ENCODE data around the gene PAXX.
"Not testable (repeated sequence)": the region's sequence is repeated elsewhere in the genome, so short reads cannot be mapped to it uniquely, and the experiment has no call there.

Gene PAXX

DNA sequence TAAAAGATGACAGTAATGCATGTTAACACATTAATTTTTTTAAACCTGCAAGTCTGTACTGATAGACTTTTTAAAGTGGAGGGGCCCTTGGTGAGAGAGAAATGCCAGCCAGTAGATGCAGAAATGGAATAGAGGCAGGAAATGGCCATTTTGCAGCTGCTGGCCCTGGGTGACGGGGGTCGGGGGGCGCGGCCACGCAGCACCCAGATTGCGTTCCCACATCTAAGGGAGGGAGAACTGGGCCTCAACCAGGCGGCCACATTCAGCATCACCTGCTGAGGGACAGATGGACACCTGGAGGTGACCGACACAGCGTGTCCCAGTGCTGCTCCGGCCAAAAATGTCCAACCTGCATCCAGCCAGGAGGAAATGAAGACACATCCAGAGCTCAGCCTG lies 10.4 kb downstream of the PAXX start:
- DNase-seq (ENCODE audit: low spot score): no peak

DNA sequence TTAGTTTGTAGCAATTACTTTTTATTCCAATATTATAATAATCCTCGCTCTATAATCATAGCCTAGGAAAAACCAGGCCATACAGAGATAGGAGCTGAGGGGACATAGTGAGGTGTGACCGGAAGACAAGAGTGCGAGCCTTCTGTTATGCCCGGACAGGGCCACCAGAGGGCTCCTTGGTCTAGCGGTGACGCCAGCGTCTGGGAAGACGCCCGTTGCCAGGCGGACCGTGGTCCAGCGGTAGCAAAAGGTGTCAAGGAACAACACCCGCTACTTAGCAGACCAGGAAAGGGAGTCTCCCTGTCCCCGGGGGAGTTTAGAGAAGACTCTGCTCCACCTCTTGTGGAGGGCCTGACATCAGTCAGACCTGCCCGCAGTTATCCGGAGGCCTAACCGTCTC lies 12.1 kb downstream of the PAXX start:
- DNase-seq (ENCODE audit: low spot score): not testable (repeated sequence)

DNA sequence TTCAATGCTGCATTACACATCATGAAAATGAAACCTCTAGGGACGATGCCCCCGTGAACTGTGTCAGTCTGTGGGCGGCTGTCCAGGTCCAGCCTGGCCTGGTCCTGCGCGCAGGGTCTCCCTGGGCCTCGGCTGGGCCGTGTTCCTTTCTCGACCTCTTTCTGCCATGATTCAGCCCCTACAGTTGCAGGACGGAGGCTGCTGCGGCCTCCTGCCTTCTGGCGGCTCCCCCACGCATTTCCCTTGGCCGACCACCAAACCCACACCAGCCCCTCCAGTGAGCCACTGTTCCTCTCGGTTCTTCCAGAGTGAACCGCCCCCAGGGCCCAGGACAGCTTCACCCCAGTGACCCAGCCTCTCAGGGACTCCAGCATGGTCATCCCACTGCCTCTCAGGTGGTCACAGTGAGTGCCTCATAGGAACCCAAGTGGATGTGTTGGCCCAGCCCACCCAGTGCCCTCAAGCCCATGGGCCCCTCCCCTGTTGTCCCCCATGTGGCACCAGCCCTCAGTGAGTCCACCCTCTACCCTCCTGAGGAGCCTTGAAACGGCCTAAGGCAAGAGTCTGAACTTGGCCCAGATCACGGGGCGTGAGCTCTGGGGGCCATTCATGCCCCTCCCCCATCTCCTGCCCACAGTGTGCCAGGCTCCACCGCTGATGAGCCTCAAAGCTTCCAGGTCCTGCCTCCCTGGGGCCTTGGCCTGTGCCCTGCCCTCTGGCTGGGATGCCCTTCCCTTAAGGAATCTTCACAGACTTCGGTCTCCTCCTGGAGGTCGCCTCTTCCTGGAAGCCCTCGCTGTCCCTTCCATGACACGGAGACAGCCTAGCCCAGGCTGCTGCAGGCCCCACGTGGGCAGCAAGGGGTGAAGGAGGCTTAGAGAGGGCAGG lies 14.1 kb downstream of the PAXX start:
- DNase-seq (ENCODE audit: low spot score): no peak

DNA sequence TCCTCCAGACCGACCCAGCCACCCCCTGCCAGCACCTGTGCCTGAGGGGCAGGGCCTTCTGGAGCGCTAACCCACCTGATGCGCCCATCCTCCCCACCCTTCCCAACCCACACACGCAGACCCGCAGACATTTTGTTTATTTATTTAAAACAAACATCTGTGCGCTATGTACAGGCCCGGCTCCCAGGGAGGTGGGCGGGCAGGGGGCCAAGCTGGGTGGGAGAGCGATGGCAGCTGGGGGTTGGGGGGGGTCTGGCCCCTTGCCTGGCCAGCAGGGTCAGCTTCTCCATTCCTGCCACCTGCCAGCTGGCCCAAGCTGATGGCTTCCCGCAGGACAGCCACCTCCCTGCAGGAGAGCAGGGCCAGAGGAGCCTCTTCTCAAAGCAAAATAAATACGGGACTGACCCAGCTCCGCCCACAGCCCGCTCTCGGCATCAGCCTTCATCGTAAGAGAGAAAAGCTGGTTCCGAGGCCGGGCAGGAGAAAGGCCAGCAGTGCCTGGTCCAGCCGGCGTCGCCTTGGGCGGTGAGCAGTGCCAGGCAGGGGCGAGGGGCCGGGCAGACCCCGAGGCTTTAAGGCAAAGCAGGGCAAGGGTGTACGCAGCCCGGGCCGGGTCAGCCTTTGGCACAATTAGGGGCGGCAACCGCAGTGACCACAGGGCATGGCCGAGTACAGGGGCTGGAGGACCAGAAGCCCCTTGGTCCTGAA lies 15.0 kb downstream of the PAXX start:
- peak; percentile 59 for DNase-seq (ENCODE audit: low spot score)

- no peak for DNase-seq (ENCODE audit: low spot score)
These were observed 15.6 kb downstream of the PAXX start for GRCh38 chr9:137007816-137008270.

GRCh38 chr9:137008312-137008711 lies 16.1 kb downstream of the PAXX start:
- no peak for DNase-seq (ENCODE audit: low spot score)

GRCh38 chr9:137009217-137009616 lies 17.0 kb downstream of the PAXX start:
- no peak for DNase-seq (ENCODE audit: low spot score)

DNA sequence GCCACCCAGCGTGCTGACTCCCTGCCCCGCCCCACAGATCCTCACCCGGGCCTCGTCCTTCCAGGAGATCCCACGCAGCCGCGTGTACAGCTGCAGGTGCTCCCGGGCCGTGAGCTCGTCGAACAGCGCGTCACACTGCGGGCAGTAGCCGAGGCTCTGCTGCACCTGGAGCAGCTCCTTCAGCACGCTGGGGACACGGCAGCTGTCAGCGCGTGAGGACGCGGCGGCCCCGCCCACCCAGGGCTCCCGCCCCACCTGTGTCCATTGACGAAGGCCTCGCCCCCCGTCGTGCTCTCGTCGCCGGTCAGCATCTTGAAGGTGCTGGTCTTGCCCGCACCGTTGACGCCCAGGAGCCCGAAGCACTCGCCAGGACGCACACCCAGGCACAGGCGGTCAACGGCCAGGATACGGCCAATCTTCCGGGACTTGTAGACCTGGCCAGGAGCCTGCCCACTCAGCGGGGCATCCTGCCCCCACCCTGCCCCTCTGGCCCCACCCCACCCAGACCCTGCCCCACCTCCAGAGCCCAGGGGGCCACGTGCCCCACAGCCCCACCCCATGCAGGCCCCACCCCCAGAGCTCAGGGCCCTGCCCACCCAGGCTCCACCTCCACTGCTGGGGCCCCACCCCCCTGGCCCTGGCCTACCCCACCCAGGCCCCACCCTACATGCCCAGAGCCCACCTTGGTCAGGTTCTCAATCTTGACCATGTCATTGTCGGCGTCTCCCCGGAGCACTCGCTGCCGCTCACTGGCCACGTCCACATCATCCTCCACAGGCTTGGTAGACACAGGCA lies 17.9 kb downstream of the PAXX start:
- DNase-seq (ENCODE audit: low spot score): no peak

- no peak for DNase-seq (ENCODE audit: low spot score)
These were observed 18.9 kb downstream of the PAXX start for GRCh38 chr9:137011156-137011555.

DNA sequence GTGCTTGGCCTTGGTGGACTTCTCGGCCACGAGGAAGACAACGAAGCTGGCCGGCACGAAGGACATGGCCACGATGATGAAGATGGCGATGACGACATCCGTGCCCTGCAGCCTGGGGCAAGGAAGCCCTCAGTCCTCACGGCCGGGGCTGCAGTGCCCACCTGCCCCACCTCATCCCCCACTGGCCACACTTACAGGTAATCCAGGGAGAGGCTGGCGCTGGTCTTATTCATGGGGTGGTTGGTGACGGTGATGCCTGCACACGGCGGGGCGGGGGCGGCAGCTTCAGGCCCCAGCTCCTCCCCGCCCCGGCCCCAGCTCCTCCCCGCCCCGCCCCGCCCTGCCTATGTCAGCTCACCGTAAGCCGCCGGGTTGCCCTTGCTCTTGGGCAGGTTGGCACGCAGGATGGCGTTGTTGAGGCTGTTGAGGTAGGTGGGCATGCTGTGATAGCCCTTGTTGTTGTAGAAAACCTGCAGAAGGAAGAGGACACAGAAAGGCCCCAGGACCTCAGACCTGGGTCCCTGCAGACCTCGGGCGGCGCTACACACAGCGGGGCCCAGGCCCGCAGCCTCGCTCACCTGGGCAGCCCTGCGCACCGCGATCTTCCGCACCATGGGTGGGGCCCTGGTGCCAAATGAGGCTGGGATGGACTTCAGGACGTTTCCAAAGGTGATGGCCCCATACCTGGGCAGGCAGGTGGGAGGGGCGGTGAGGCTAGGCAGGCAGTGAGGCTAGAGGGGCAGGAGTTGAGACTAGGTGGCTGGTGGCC lies 19.9 kb downstream of the PAXX start:
- no peak for DNase-seq (ENCODE audit: low spot score)

- DNase-seq (ENCODE audit: low spot score): no peak
These were observed 20.7 kb downstream of the PAXX start for GRCh38 chr9:137012694-137013570.

- DNase-seq (ENCODE audit: low spot score): no peak
These were observed 21.3 kb downstream of the PAXX start for GRCh38 chr9:137013571-137013940.

- DNase-seq (ENCODE audit: low spot score): no peak
These were observed 21.9 kb downstream of the PAXX start for GRCh38 chr9:137014166-137014565.

DNA sequence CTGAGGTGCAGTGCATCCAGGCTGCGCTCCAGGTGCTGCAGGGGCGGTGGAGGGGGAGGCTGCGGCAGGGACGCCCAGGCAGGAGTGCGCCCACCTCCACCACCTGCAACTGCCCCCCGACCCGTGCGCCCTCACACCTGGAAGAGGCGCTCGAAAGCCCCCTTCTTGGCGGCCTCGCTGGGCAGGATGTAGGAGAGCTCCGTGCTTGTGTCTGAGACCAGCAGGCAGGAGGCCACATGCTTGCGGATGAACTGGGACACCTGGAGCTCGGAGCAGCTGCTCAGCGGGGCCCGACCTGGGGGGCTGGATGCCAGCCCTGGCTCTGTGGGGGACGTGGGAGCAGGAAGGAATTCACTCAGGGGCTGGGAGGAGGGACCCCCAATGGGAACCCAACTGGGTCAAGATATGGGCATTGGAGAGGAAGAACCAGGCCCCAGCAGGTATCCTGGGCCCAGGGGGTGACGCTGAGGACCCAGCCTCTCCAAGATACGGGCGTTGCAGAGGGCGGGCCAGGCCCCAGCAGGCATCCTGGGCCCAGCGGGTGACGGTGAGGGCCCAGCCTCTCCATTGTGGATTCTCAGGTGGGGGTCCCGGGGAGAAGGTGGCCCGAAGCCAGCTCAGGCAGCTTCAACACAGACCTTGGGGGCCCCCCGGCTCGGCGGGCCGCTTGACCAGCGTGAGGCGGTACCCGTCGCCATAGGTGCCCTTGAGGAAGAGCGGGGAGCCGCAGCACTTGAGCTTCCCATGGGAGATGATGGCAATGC lies 22.7 kb downstream of the PAXX start:
- DNase-seq (ENCODE audit: low spot score): no peak

- DNase-seq (ENCODE audit: low spot score): no peak
These were observed 23.3 kb downstream of the PAXX start for GRCh38 chr9:137015540-137015930.

DNA sequence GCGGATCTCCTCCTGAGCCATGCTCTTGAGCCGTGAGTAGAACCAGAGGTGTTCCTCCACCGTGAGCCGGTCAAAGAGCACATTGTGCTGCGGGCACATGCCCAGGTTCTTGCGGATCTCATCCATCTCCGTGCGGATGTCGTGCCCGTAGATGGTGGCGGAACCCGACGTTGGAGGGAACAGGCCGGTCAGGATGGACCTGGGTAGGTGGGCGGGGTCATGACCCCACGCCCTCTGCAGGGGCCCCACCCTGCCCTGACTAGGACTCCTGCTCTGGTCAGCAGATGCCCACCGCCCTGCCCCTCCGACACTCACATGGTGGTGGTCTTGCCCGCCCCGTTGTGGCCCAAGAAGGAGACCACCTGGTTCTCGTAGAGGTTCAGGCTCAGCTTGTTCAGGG lies 23.8 kb downstream of the PAXX start:
- DNase-seq (ENCODE audit: low spot score): no peak

- no peak for DNase-seq (ENCODE audit: low spot score)
These were observed 24.2 kb downstream of the PAXX start for GRCh38 chr9:137016436-137016835.

DNA sequence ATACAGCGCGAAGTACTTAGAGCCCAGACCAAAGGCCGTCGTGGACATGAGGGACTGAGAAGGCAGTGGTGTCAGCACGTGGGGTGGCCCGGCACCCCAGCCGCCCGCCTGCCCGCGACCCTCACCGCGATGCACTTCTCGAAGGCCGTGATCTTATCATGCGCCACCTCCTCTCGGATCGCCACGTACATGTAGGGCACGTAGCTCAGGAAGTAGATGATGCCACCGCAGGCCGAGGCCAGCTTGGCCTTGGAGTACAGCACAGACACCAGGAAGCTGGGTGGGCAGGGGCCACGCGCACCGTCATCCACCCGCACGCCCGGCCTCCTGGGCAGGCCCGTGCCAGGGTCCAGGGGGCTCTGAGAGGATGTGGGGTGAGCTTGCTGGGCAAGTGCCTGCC lies 24.8 kb downstream of the PAXX start:
- DNase-seq (ENCODE audit: low spot score): no peak

DNA sequence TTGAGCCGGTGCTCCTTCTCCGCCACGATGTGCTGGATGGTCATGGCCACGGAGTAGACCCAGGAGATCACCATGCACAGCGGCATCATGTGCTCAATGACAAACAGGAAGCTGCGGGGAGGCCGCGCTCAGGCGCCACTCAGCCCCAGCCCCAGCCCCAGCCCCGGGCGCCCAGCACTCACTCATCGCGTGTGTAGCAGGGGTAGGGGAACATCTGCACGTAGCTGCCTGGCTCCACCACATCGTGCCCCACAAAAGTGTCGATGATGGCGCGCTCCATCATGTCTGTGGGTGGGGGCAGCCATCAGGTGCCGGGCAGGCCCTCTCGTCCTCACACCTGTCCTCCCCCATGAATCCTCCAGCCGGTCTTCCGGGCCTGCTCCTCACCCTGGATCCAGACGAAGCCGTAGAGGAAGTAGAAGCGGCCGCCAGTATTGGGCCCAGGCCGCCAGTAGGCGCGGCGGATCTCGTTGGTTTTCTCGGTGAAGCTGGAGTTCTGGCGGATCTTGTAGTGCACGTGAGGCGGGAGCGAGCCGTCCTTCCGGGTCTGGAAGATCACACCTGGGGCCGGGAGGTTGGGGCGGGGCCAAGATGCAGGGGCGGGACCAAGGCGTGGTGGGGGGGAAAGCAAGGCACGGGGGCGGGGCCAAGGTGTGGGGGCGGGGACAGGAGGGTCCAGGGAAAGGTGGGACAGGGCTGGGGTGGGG lies 25.7 kb downstream of the PAXX start:
- DNase-seq (ENCODE audit: low spot score): no peak
